ENCODE results near the gene CNDP2.

DNA sequence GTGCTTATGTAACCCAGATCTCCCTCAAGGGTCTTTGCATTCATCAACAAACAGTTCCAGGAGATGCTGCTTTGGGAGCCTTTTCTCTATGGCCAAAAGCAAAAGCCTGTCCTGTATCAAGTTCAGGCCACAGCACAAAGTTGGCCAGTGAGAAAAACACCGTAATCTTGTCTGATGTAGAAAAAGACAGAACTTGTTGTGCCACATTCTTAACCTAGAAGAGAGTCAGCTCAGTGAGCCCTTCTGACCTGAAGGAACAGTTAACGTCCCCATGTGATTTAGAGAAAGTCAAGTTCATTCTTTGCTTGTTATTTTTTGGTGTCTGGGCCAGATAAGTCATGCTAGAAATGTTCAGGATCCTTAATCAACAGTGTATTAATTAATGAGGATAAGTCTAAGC lies 30.3 kb downstream of the CNDP2 start:
- TF ChIP-seq, protein P1, sequence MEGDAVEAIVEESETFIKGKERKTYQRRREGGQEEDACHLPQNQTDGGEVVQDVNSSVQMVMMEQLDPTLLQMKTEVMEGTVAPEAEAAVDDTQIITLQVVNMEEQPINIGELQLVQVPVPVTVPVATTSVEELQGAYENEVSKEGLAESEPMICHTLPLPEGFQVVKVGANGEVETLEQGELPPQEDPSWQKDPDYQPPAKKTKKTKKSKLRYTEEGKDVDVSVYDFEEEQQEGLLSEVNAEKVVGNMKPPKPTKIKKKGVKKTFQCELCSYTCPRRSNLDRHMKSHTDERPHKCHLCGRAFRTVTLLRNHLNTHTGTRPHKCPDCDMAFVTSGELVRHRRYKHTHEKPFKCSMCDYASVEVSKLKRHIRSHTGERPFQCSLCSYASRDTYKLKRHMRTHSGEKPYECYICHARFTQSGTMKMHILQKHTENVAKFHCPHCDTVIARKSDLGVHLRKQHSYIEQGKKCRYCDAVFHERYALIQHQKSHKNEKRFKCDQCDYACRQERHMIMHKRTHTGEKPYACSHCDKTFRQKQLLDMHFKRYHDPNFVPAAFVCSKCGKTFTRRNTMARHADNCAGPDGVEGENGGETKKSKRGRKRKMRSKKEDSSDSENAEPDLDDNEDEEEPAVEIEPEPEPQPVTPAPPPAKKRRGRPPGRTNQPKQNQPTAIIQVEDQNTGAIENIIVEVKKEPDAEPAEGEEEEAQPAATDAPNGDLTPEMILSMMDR (IDR thresholded peaks at IDR 0.05), result no peak
- TF ChIP-seq POLR2AphosphoS5 (IDR thresholded peaks at IDR 0.05; ENCODE audit: low read depth, low read length) (no peak), SIN3A (IDR thresholded peaks at IDR 0.05; ENCODE audit: borderline replicate concordance, insufficient read depth, low read depth, low read length) (no peak), TCF7L2 (IDR thresholded peaks at IDR 0.05; ENCODE audit: low read depth, low read length) (no peak)
- TF ChIP-seq, protein P2, sequence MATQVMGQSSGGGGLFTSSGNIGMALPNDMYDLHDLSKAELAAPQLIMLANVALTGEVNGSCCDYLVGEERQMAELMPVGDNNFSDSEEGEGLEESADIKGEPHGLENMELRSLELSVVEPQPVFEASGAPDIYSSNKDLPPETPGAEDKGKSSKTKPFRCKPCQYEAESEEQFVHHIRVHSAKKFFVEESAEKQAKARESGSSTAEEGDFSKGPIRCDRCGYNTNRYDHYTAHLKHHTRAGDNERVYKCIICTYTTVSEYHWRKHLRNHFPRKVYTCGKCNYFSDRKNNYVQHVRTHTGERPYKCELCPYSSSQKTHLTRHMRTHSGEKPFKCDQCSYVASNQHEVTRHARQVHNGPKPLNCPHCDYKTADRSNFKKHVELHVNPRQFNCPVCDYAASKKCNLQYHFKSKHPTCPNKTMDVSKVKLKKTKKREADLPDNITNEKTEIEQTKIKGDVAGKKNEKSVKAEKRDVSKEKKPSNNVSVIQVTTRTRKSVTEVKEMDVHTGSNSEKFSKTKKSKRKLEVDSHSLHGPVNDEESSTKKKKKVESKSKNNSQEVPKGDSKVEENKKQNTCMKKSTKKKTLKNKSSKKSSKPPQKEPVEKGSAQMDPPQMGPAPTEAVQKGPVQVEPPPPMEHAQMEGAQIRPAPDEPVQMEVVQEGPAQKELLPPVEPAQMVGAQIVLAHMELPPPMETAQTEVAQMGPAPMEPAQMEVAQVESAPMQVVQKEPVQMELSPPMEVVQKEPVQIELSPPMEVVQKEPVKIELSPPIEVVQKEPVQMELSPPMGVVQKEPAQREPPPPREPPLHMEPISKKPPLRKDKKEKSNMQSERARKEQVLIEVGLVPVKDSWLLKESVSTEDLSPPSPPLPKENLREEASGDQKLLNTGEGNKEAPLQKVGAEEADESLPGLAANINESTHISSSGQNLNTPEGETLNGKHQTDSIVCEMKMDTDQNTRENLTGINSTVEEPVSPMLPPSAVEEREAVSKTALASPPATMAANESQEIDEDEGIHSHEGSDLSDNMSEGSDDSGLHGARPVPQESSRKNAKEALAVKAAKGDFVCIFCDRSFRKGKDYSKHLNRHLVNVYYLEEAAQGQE (IDR thresholded peaks at IDR 0.05; ENCODE audit: insufficient read depth in 1 of 2, low read depth in 2 of 2, low read length in 1 of 2), result no peak

Measured in Panc1 (cell line).